GM12892 (cell line): Measurements from ENCODE around the gene KHDRBS2.

Source experiments
- POLR2A ChIP-seq: IDR thresholded peaks from 2 replicates; pipeline ENCODE4 v1.6.1; 2011; ENCODE audit warnings: low read depth, low read length, control low read depth
- TAF1 ChIP-seq: IDR thresholded peaks from 2 replicates; pipeline ENCODE4 v1.6.1; 2011; ENCODE audit warnings: low read depth, mild to moderate bottlenecking, control low read depth, low read length, borderline replicate concordance

GRCh38 chr6:61950811-61951210, 335.2 kb downstream of the KHDRBS2 start:
- TF ChIP-seq POLR2A, result no peak
- TF ChIP-seq TAF1, result no peak
